ENCODE data around the gene LSAMP. TPM values are rescaled to one million over a fixed set of nuclear protein-coding genes. Genes with fewer than 3 reads are reported as not detected.

Gene LSAMP
- polyA plus RNA-seq, 2 of the 4 experiments (the other 2 are of a cell fraction): 0.12 to 0.53 TPM

DNA sequence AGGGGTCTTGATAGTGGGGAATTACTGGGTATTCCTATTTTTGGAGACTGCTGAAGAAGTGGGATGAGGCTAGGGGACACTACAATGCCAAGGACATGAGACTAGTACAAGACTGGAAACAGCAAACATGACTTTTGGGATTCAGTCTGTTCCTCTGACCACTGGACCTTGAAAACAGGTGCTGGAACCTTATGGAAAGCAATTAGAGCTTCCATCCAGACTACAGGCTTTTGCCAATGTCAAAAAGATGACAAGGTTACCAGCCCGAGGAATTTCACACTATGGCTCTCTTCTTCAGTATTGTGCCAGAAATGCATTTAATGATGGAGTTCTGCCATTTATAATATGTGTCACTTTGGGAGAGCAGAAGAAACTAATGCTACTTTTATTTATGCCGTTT, 539.4 kb downstream of the LSAMP start:
- Histone ChIP-seq H3K4me3 (no peak overlapping the region), H3K4me2 (no peak overlapping the region), H3K9me3 (no peaks in the 10 kb centered on the region), H3K27ac (no peak overlapping the region), H3K4me1 (no peaks in the 10 kb centered on the region)
- ATAC-seq: no peak; a peak in 1 of 6 replicates
- no peak for FAIRE-seq
- ChIA-PET CTCF (no interaction called here), POLR2A (no interaction called here)
- WGBS (ENCODE audit: missing lambda C conversion rate): 2% methylated on average over 2 of the region's 2 CpGs
- DNase-seq (ENCODE audit: low read depth in 1 of 2, low spot score in 1 of 2): no peak
- TF ChIP-seq CHD2 (IDR thresholded peaks at IDR 0.05; ENCODE audit: low read length, partially characterized antibody) (no peak), PBX3 (IDR thresholded peaks at IDR 0.05) (no peak), NPAS2 (CRISPR knock-in tag; IDR thresholded peaks at IDR 0.05; ENCODE audit: borderline replicate concordance) (no peak), E2F6 (IDR thresholded peaks at IDR 0.05; ENCODE audit: borderline replicate concordance, low read depth) (no peak), MAZ (IDR thresholded peaks at IDR 0.05; ENCODE audit: borderline replicate concordance, low read depth, low read length) (no peak), HOXB5 (CRISPR knock-in tag; IDR thresholded peaks at IDR 0.05) (no peak), CBX2 (IDR thresholded peaks at IDR 0.05; ENCODE audit: borderline replicate concordance, low read depth) (no peak), ESRRA (IDR thresholded peaks at IDR 0.05; ENCODE audit: borderline replicate concordance, low read length) (no peak), HOXA7 (CRISPR knock-in tag; IDR thresholded peaks at IDR 0.05) (no peak), KDM1A (IDR thresholded peaks at IDR 0.05; ENCODE audit: low read depth) (no peak), POLR2A (IDR thresholded peaks at IDR 0.05; ENCODE audit: low read length) (no peak), SMC3 (IDR thresholded peaks at IDR 0.05) (no peak)
- TF ChIP-seq, protein P1, sequence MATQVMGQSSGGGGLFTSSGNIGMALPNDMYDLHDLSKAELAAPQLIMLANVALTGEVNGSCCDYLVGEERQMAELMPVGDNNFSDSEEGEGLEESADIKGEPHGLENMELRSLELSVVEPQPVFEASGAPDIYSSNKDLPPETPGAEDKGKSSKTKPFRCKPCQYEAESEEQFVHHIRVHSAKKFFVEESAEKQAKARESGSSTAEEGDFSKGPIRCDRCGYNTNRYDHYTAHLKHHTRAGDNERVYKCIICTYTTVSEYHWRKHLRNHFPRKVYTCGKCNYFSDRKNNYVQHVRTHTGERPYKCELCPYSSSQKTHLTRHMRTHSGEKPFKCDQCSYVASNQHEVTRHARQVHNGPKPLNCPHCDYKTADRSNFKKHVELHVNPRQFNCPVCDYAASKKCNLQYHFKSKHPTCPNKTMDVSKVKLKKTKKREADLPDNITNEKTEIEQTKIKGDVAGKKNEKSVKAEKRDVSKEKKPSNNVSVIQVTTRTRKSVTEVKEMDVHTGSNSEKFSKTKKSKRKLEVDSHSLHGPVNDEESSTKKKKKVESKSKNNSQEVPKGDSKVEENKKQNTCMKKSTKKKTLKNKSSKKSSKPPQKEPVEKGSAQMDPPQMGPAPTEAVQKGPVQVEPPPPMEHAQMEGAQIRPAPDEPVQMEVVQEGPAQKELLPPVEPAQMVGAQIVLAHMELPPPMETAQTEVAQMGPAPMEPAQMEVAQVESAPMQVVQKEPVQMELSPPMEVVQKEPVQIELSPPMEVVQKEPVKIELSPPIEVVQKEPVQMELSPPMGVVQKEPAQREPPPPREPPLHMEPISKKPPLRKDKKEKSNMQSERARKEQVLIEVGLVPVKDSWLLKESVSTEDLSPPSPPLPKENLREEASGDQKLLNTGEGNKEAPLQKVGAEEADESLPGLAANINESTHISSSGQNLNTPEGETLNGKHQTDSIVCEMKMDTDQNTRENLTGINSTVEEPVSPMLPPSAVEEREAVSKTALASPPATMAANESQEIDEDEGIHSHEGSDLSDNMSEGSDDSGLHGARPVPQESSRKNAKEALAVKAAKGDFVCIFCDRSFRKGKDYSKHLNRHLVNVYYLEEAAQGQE (IDR thresholded peaks at IDR 0.05): no peak
- TF ChIP-seq, protein P2, sequence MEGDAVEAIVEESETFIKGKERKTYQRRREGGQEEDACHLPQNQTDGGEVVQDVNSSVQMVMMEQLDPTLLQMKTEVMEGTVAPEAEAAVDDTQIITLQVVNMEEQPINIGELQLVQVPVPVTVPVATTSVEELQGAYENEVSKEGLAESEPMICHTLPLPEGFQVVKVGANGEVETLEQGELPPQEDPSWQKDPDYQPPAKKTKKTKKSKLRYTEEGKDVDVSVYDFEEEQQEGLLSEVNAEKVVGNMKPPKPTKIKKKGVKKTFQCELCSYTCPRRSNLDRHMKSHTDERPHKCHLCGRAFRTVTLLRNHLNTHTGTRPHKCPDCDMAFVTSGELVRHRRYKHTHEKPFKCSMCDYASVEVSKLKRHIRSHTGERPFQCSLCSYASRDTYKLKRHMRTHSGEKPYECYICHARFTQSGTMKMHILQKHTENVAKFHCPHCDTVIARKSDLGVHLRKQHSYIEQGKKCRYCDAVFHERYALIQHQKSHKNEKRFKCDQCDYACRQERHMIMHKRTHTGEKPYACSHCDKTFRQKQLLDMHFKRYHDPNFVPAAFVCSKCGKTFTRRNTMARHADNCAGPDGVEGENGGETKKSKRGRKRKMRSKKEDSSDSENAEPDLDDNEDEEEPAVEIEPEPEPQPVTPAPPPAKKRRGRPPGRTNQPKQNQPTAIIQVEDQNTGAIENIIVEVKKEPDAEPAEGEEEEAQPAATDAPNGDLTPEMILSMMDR (IDR thresholded peaks at IDR 0.05): no peak

DNA sequence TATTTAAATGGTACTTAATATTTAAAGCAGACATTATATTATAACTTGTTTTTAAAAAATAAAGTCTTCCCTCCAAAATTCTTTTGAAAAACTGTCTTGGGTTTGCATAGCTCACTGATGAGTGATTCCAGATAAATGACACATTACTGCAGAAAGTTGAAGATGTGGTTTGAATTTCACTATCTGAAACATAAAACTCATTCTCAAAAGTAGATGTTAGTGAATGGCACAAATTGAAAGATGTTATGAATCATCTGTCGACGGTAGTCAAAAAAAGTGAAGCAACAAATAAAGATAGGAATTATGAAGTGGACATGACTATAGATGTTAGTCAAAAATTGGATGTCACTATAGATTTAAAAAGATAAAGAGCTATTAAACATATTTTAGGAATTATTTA, 541.4 kb downstream of the LSAMP start:
- POLR2A ChIA-PET: no interaction called here
- WGBS (ENCODE audit: missing lambda C conversion rate): 44% methylated on average over 2 of the region's 2 CpGs
- DNase-seq (ENCODE audit: low read depth in 1 of 2, low spot score in 1 of 2) (no peak), ATAC-seq (no peak), FAIRE-seq (no peak)
- CTCF ChIA-PET: interaction anchor here (1.7 kb wide), 1 partner anchor 10 kb away, joined by 3 read pairs; no protein-coding TSS in a partner anchor
- Histone ChIP-seq H3K4me1 (no peaks in the 10 kb centered on the region), H3K4me3 (no peak overlapping the region), H3K4me2 (no peak overlapping the region), H3K27ac (no peak overlapping the region), H3K9me3 (no peaks in the 10 kb centered on the region)
- TF ChIP-seq RNF2 (IDR thresholded peaks at IDR 0.05; ENCODE audit: borderline replicate concordance, low read depth) (no peak), ELK1 (IDR thresholded peaks at IDR 0.05; ENCODE audit: low read depth, low read length) (no peak), NFE2L2 (conservative IDR thresholded peaks at IDR 0.05; ENCODE audit: low read length) (no peak), ZNF302 (CRISPR knock-in tag; IDR thresholded peaks at IDR 0.05) (no peak), EHMT2 (IDR thresholded peaks at IDR 0.05; ENCODE audit: low read depth) (no peak), ESRRA (IDR thresholded peaks at IDR 0.05; ENCODE audit: borderline replicate concordance, low read length) (no peak), E2F6 (IDR thresholded peaks at IDR 0.05; ENCODE audit: borderline replicate concordance, low read depth) (no peak), FOSL2 (IDR thresholded peaks at IDR 0.05) (no peak), FOSL2 (CRISPR knock-in tag; IDR thresholded peaks at IDR 0.05) (no peak), NR3C1 (IDR thresholded peaks at IDR 0.05) (no peak), MYC (IDR thresholded peaks at IDR 0.05; ENCODE audit: borderline replicate concordance, low read length) (no peak), POLR2AphosphoS2 (conservative IDR thresholded peaks at IDR 0.05; ENCODE audit: low read length) (no peak), JUNB (IDR thresholded peaks at IDR 0.05) (no peak), HEYL (CRISPR knock-in tag; IDR thresholded peaks at IDR 0.05) (no peak), HOXB13 (CRISPR knock-in tag; IDR thresholded peaks at IDR 0.05; ENCODE audit: low read depth) (no peak), JUN (IDR thresholded peaks at IDR 0.05) (no peak), GATA3 (IDR thresholded peaks at IDR 0.05; ENCODE audit: borderline replicate concordance) (no peak)
- TF ChIP-seq, protein P3, sequence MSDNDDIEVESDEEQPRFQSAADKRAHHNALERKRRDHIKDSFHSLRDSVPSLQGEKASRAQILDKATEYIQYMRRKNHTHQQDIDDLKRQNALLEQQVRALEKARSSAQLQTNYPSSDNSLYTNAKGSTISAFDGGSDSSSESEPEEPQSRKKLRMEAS (IDR thresholded peaks at IDR 0.05): no peak
